Endodermal cell (in vitro differentiated cells): Measurements from ENCODE around the gene BCL11A. TPM values are rescaled to one million over a fixed set of nuclear protein-coding genes. Genes with fewer than 3 reads are reported as not detected.

ENCODE experiments used
- DNase-seq: peaks from one replicate; pipeline ENCODE4 v3.0.0-alpha.2; 2017
- H3K27ac ChIP-seq: 2 replicates; pipeline ENCODE4 v1.5.1; 2013; ENCODE audit warnings: mild to moderate bottlenecking, low read depth, low read length, moderate library complexity
- H3K27me3 ChIP-seq: 2 replicates; pipeline ENCODE4 v1.6.1; 2013; ENCODE audit warnings: mild to moderate bottlenecking, low read length, moderate library complexity; ENCODE audit not compliant: insufficient read depth, control insufficient read depth, poor library complexity, severe bottlenecking
- H3K36me3 ChIP-seq: 2 replicates; pipeline ENCODE4 v1.7.0; 2013; ENCODE audit warnings: mild to moderate bottlenecking, low read length, moderate library complexity; ENCODE audit not compliant: control insufficient read depth, insufficient read depth
- H3K4me1 ChIP-seq: one replicate; pipeline ENCODE4 v1.7.0; 2013; ENCODE audit warnings: low read length; ENCODE audit not compliant: control insufficient read depth, insufficient read depth
- H3K4me3 ChIP-seq: 2 replicates; pipeline ENCODE4 v1.5.1; 2013; ENCODE audit warnings: mild to moderate bottlenecking, low read length, moderate library complexity
- H3K9ac ChIP-seq: 2 replicates; pipeline ENCODE4 v1.6.1; 2013; ENCODE audit warnings: mild to moderate bottlenecking, low read length, moderate library complexity; ENCODE audit not compliant: poor library complexity, severe bottlenecking; ENCODE audit errors: extremely low read depth
- H3K9me3 ChIP-seq: 2 replicates; pipeline ENCODE4 v1.6.1; 2013; ENCODE audit warnings: mild to moderate bottlenecking, low read length, moderate library complexity; ENCODE audit not compliant: control insufficient read depth
- H3K27ac Mint-ChIP-seq: 2 replicates; pipeline ENCODE4 v1.8.0; 2020; ENCODE audit warnings: mixed read lengths
- H3K27me3 Mint-ChIP-seq: 2 replicates; pipeline ENCODE4 v1.8.0; 2021; ENCODE audit warnings: mild to moderate bottlenecking, mixed read lengths; ENCODE audit not compliant: insufficient read depth
- H3K36me3 Mint-ChIP-seq: 2 replicates; pipeline ENCODE4 v1.8.0; 2020; ENCODE audit warnings: low read depth, mixed read lengths
- H3K4me1 Mint-ChIP-seq: 2 replicates; pipeline ENCODE4 v1.8.0; 2020; ENCODE audit warnings: mixed read lengths
- H3K4me3 Mint-ChIP-seq: 2 replicates; pipeline ENCODE4 v1.8.0; 2020; ENCODE audit warnings: mild to moderate bottlenecking, moderate library complexity, mixed read lengths
- H3K9me3 Mint-ChIP-seq: 2 replicates; pipeline ENCODE4 v1.8.0; 2020; ENCODE audit warnings: mild to moderate bottlenecking, mixed read lengths
- WGBS, 2 experiments: methylation state at CpG; one replicate each; pipeline versions ENCODE4 v1.1.5 to v1.1.7; 2013; ENCODE audit warnings: missing lambda C conversion rate in 2 of 2, mixed read lengths in 1 of 2; ENCODE audit not compliant: insufficient coverage in 1 of 2, insufficient read length in 1 of 2; 5-methylcytosine and 5-hydroxymethylcytosine counted together
- total RNA-seq, 2 donors: library from RNA; stranded (reverse); fragmentation: NEBNext Ultra II Directional in 1 of 2; extraction: Animal tissue kit (Norgen Biotek cat#: 25700) in 1 of 2; gene quantifications; 2 replicates in 1 of 2; 3 replicates in 1 of 2; pipeline ENCODE4 v1.2.1, GENCODE V29; 2021
- TF ChIP-seq, protein P1 (sequence below): fragments of 200-600 bp; sonication (generic); conservative IDR thresholded peaks from 2 replicates; pipeline ENCODE4 v1.5.0; 2021; ENCODE audit warnings: antibody characterized with exemption, mild to moderate bottlenecking

Gene BCL11A
- total RNA-seq, 2 donors from 2014 or later: 14.7 to 16.3 TPM

GRCh38 chr2:60528281-60529020 lies 25.0 kb downstream of the BCL11A start:
- H3K27ac ChIP-seq: no peak overlapping the region
- no peaks in the 10 kb centered on the region for H3K27me3 Mint-ChIP-seq
- H3K27ac Mint-ChIP-seq: no peak overlapping the region

DNA sequence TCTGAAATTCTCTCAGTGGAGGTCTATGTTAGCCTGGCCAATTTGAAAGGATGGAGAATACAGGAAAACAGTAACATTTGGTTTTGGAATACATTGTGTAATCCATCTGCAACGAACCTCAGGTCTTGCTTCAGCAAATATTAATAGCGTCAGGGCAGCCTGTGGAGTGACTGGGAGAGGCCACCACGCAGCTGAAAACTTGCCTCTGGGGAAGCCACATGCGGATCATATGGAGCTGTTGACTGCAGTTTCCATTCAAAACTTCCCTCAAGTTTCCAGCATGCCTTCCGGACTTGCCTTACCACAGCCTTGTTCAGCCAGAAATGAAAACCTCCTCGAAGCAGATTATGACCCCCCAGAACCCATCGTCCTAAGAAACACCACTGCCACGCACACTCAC lies 25.7 kb downstream of the BCL11A start:
- Mint-ChIP-seq H3K27ac (no peak overlapping the region), H3K4me1 (peaks cover 53% of the 10 kb centered on the region), H3K27me3 (no peaks in the 10 kb centered on the region)

More at GRCh38 chr2:60528281-60529020, 25.0 kb downstream of the BCL11A start:
- Histone ChIP-seq H3K9me3 (no peaks in the 10 kb centered on the region), H3K36me3 (no peaks in the 10 kb centered on the region), H3K27me3 (no peaks in the 10 kb centered on the region), H3K9ac (no peak overlapping the region), H3K4me3 (no peak overlapping the region), H3K4me1 (peaks cover 24% of the 10 kb centered on the region)
- H3K9me3 Mint-ChIP-seq: no peaks in the 10 kb centered on the region
- TF ChIP-seq, protein P1, sequence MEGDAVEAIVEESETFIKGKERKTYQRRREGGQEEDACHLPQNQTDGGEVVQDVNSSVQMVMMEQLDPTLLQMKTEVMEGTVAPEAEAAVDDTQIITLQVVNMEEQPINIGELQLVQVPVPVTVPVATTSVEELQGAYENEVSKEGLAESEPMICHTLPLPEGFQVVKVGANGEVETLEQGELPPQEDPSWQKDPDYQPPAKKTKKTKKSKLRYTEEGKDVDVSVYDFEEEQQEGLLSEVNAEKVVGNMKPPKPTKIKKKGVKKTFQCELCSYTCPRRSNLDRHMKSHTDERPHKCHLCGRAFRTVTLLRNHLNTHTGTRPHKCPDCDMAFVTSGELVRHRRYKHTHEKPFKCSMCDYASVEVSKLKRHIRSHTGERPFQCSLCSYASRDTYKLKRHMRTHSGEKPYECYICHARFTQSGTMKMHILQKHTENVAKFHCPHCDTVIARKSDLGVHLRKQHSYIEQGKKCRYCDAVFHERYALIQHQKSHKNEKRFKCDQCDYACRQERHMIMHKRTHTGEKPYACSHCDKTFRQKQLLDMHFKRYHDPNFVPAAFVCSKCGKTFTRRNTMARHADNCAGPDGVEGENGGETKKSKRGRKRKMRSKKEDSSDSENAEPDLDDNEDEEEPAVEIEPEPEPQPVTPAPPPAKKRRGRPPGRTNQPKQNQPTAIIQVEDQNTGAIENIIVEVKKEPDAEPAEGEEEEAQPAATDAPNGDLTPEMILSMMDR: no peak
- no peaks in the 10 kb centered on the region for H3K36me3 Mint-ChIP-seq
- H3K4me1 Mint-ChIP-seq: peaks cover 59% of the 10 kb centered on the region
- 60 to 85% methylated on average over 1 to 9 of the region's 9 CpGs for WGBS, 2 experiments
- no peak for DNase-seq
- H3K4me3 Mint-ChIP-seq: no peak overlapping the region

DNA sequence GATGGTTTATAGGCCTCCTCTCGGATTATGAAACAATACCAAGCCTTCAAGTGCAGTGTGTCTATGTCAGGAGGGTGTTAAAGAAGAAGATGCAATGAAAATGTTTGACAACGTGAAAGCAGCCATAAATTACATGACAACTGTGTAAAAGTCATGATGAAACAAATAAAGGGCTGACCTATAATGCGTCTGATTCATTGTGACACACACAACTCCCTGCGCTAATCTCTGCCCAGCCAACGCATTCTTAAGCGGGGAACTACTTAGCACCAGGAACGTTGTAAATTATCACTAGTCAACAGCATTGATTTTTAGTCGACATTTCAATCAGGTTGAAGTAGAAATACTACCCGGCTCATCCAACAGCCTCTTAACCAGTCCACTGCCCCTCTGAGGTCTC lies 26.8 kb downstream of the BCL11A start:
- Histone ChIP-seq H3K36me3 (no peaks in the 10 kb centered on the region), H3K27ac (no peak overlapping the region), H3K27me3 (no peaks in the 10 kb centered on the region), H3K9me3 (no peaks in the 10 kb centered on the region), H3K4me1 (peaks cover 8% of the 10 kb centered on the region), H3K9ac (no peak overlapping the region), H3K4me3 (no peak overlapping the region)
- H3K27me3 Mint-ChIP-seq: no peaks in the 10 kb centered on the region
- no peaks in the 10 kb centered on the region for H3K9me3 Mint-ChIP-seq
- no peak for DNase-seq
- H3K4me3 Mint-ChIP-seq: no peak overlapping the region
- WGBS, 2 experiments: 91 to 94% methylated on average over 9 of the region's 9 CpGs
- peaks cover 46% of the 10 kb centered on the region for H3K4me1 Mint-ChIP-seq
- TF ChIP-seq, protein P1: no peak
- H3K36me3 Mint-ChIP-seq: no peaks in the 10 kb centered on the region
- H3K27ac Mint-ChIP-seq: no peak overlapping the region

More for the DNA sequence above, 25.7 kb downstream of the BCL11A start:
- Histone ChIP-seq H3K4me3 (no peak overlapping the region), H3K4me1 (peaks cover 17% of the 10 kb centered on the region), H3K27ac (no peak overlapping the region), H3K36me3 (no peaks in the 10 kb centered on the region), H3K9me3 (no peaks in the 10 kb centered on the region), H3K9ac (no peak overlapping the region), H3K27me3 (no peaks in the 10 kb centered on the region)
- Mint-ChIP-seq H3K9me3 (no peaks in the 10 kb centered on the region), H3K4me3 (no peak overlapping the region), H3K36me3 (no peaks in the 10 kb centered on the region)
- no peak for DNase-seq
- TF ChIP-seq, protein P1: no peak
- WGBS, 2 experiments: 93 to 95% methylated on average over 4 to 8 of the region's 8 CpGs
